ENCODE results near the gene CACNA1I. TPM values are rescaled to one million over a fixed set of nuclear protein-coding genes. Genes with fewer than 3 reads are reported as not detected.

The CACNA1I gene
- total RNA-seq, 1 experiment from 2014 or later = 0.15 TPM

- no peak overlapping the region for H2AFZ ChIP-seq (ENCODE audit: low read depth, low read length, poor library complexity, severe bottlenecking)
- H3K9me2 ChIP-seq (ENCODE audit: insufficient read depth) = no peaks in the 10 kb centered on the region
- intact Hi-C loops (cut with micrococcal nuclease) = no loop called here
- TF ChIP-seq MAX (IDR thresholded peaks at IDR 0.05) (no peak), SRF (IDR thresholded peaks at IDR 0.05; ENCODE audit: low read depth) (no peak), RAD21 (IDR thresholded peaks at IDR 0.05; ENCODE audit: low read depth) (no peak), CEBPB (IDR thresholded peaks at IDR 0.05; ENCODE audit: low read depth) (no peak), ELF1 (IDR thresholded peaks at IDR 0.05; ENCODE audit: borderline replicate concordance, low read depth) (no peak), EGR1 (IDR thresholded peaks at IDR 0.05; ENCODE audit: low read depth) (no peak), POLR2A (IDR thresholded peaks at IDR 0.05; ENCODE audit: borderline replicate concordance, extremely low read depth, insufficient read depth, insufficient read length) (no peak)
- no peaks in the 10 kb centered on the region for H3K79me2 ChIP-seq (ENCODE audit: insufficient read depth, low read length)
- peaks cover 5% of the 10 kb centered on the region; the same call in 1 of the 2 replicates for H3K27me3 ChIP-seq (ENCODE audit: insufficient read depth, low read length)
- H3K36me3 ChIP-seq (ENCODE audit: control insufficient read depth in 1 of 2, insufficient read depth in 2 of 2, low read length in 2 of 2) = no peaks in the 10 kb centered on the region
- no peaks in the 10 kb centered on the region for H4K20me1 ChIP-seq (ENCODE audit: insufficient read depth)
- CTCF ChIA-PET = no interaction called here
- RAD21 ChIA-PET (ENCODE audit: low non-redundant PET in 1 of 2, low total read pairs in 2 of 2, uncharacterized antibody in 2 of 2, unreplicated experiment in 2 of 2) = no interaction called here
- H3K4me2 ChIP-seq (ENCODE audit: low read length) = no peak overlapping the region
- POLR2A ChIA-PET = no interaction called here
- no peak for ATAC-seq
- H3K9ac ChIP-seq (ENCODE audit: low read length) = no peak overlapping the region
- DNase-seq (ENCODE audit: low read depth, low spot score) = no peak
- no peaks in the 10 kb centered on the region for H3K4me1 ChIP-seq (ENCODE audit: control insufficient read depth in 1 of 2, insufficient read depth in 2 of 2, low read length in 2 of 2)
- H3K27ac ChIP-seq (ENCODE audit: low read depth, low read length) = no peak overlapping the region
- H3K9me3 ChIP-seq (ENCODE audit: control insufficient read depth in 1 of 2, insufficient read depth in 1 of 2, low read depth in 1 of 2, low read length in 2 of 2) = no peaks in the 10 kb centered on the region
- no peak overlapping the region for H3K4me3 ChIP-seq (replicated peaks in 1 of 2; ENCODE audit: low read depth in 1 of 2, low read length in 2 of 2)
- no TSS peak for BruUV-seq (replicated peaks)
Measured at GRCh38 chr22:39617970-39618757, 47.6 kb downstream of the CACNA1I start.

DNA sequence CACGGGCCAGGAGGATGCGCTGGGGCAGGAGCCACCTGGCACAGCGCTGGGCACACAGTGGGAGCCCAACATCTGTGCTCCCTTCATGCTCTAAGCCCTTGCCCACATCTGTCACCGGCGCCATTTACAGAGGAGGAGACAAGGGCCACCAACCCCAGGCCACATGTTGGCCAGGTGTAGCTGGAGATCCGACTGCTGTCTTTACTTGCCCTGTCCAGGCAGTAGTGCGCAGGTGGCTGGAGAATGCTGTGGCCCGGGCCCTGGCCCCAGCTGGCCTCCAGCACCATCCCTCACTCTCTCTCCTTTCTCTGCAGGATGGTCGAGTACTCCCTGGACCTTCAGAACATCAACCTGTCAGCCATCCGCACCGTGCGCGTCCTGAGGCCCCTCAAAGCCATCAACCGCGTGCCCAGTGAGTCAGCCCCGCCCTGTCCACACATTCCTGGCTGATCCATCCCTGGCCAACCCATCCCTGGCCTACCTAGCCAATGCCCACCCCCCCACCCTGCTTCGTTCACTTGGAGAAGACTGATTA, 48.5 kb downstream of the CACNA1I start:
- no peak for TF ChIP-seq POLR2A (IDR thresholded peaks at IDR 0.05; ENCODE audit: borderline replicate concordance, extremely low read depth, insufficient read depth, insufficient read length)
- no peak for TF ChIP-seq ELF1 (IDR thresholded peaks at IDR 0.05; ENCODE audit: borderline replicate concordance, low read depth)
- H3K9me2 ChIP-seq (ENCODE audit: insufficient read depth) = no peaks in the 10 kb centered on the region

More for the DNA sequence above, 48.5 kb downstream of the CACNA1I start:
- Histone ChIP-seq H3K4me2 (ENCODE audit: low read length) (no peak overlapping the region), H3K27me3 (ENCODE audit: insufficient read depth, low read length) (peaks cover 5% of the 10 kb centered on the region; the same call in 1 of the 2 replicates), H3K79me2 (ENCODE audit: insufficient read depth, low read length) (no peaks in the 10 kb centered on the region), H3K9me3 (ENCODE audit: control insufficient read depth in 1 of 2, insufficient read depth in 1 of 2, low read depth in 1 of 2, low read length in 2 of 2) (no peaks in the 10 kb centered on the region), H3K4me3 (replicated peaks in 1 of 2; ENCODE audit: low read depth in 1 of 2, low read length in 2 of 2) (no peak overlapping the region), H3K4me1 (ENCODE audit: control insufficient read depth in 1 of 2, insufficient read depth in 2 of 2, low read length in 2 of 2) (no peaks in the 10 kb centered on the region), H3K27ac (ENCODE audit: low read depth, low read length) (no peak overlapping the region), H3K9ac (ENCODE audit: low read length) (no peak overlapping the region), H2AFZ (ENCODE audit: low read depth, low read length, poor library complexity, severe bottlenecking) (no peak overlapping the region), H3K36me3 (ENCODE audit: control insufficient read depth in 1 of 2, insufficient read depth in 2 of 2, low read length in 2 of 2) (no peaks in the 10 kb centered on the region), H4K20me1 (ENCODE audit: insufficient read depth) (no peaks in the 10 kb centered on the region)
- intact Hi-C loops (cut with micrococcal nuclease) = no loop called here
- no peak for ATAC-seq
- CTCF ChIA-PET = no interaction called here
- no TSS peak for BruUV-seq (replicated peaks)
- DNase-seq (ENCODE audit: low read depth, low spot score) = no peak
- POLR2A ChIA-PET = no interaction called here
- RAD21 ChIA-PET (ENCODE audit: low non-redundant PET in 1 of 2, low total read pairs in 2 of 2, uncharacterized antibody in 2 of 2, unreplicated experiment in 2 of 2) = no interaction called here
